HG03354 (cell line): ENCODE measurements around the gene CCNYL1.
"Not testable (repeated sequence)": the region's sequence is repeated elsewhere in the genome, so short reads cannot be mapped to it uniquely, and the experiment has no call there.

Experiments used
- ATAC-seq: cut with Tn5 transposase; IDR thresholded peaks from one replicate; pipeline ENCODE4 v1.9.1; 2021; ENCODE audit warnings: mild to moderate bottlenecking; ENCODE audit not compliant: unreplicated experiment, poor library complexity, severe bottlenecking

CCNYL1 gene

DNA sequence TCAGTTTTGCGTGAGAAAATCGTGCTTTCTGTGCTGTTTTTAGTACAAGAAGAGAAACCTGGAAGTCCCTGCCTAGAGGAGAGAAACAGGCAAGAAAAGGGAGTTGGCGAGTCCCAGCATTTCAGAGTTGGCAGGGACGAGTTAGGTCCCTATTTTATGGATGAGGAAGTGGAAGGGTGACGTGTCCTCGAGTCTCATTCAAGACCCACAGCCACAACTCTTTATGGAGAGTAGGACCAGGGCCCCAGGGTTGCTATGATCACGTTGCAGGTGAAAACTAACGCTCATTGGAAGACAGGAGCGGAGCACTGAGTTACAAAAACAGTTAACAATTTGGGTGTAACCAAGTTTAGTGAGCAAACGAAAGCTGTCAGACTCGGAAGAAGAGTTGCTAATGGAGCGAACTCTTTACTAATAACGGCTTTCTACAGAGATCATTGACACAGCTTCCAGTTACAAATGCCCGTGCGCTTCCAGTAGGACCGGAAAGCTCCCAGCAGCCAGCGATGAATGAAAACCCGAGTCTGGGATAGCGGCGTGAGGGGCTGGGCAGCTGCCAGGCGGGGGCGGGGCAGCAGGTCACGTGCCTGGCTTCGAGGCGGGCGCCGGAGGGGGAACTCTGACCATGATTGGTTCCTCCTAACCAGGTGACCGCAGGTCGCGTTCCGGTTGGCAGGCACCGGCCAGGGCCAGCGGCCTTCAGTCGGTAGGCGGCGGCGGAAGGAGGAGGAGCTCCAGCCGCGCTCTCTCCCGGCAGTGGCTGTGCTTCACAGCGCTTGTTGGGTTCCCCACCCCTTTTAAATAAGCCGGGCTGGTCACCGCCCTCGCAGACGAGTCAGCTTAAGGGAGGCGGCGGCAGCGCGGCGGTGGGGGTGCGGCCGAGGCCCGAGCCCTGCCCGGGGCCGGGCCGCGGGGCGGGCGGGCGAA, at the start of gene CCNYL1:
CCNYL1 (plus strand) TSS at position 827 of the 927 bp plus-strand sequence. CDS start 257 bp downstream, outside the sequence.
- ATAC-seq, result peak; percentile 97

DNA sequence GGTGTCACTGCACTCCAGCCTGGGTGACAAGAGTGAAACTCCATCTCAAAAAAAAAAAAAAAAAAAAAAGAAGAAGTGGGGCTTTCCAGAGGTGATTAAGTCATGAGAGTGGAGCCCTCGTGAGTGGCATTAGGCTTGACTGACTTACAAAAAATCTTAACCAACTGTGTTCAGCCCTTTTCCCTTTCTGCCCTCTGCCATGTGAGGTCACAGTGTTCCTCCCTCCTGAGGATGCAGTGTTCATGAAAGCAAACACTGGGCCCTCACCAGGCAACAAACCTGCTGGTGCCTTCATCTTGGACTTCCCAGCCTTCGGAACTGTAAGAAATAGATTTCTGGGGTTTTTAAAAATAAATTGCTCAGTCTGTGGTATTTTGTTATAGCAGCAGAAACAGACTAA, 49.2 kb upstream of the CCNYL1 start:
- peak; percentile 98 for ATAC-seq

DNA sequence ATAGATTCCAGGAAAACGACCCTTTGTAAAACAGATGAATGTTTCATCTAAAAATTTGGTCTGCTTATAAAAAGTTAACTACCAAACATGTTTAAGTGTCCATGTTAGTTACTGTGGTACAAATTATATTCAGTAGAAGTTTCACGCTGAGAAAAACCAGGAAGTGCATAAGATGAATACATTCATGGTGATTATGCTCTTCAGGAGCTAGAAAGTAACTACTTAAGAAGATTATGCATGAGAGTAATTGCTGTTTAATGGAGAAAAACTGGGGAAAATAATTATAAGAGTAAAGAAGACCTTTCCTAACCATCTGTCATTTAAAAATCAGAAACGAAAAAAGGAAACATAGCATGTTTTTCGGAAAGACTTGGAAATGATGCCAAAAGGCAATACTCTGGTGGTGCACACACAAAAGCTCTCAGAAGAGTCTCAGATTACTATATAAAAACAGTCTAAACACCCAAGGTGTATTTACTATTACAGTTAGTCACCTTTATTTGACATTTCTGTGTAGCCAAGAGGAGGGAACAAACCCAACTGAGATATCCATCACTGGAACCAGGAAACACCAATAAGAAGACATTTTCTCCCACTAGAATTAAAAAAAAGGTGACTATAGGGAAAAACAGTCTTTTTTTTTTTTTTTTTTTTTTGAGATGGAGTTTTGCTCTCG, 47.4 kb upstream of the CCNYL1 start:
- ATAC-seq, result no peak

DNA sequence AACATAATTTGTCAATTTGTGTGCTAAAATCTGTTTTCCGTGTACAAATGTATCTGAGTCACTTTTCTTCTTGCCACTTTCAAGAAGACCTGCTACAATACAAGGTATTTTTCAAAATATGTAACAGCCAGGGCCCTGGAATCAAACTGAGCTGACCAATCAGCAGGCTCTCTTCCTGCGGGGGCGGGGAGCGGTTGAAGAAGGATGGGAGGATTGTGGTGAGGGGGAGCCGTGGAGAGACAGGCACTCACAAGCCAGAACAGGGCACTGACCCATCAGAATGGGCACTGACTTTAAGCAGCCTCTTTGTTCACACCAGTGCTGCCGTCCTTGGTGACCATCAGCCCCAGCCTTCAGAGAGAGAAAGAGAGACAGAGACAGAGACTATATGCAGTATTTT, 40.6 kb upstream of the CCNYL1 start:
- ATAC-seq, result no peak

DNA sequence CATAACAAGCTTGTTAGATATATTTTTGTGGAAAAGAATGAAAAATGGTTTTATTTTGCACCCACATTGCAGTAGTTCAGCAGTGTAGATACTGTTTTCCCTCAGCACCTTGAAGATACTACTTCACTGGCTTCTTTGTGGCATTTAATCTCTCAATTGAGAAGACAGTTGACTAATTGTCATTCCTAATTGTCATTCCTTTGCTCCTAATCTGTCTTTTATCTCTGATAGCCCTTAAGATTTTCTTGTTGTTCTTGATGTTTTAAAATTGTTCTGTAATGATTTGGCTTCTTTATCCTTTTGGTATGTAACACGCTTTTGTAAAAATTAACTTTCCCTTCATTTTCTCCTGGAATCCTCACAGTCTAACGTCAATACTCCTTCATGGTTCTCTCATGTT, 38.0 kb upstream of the CCNYL1 start:
- no peak for ATAC-seq

DNA sequence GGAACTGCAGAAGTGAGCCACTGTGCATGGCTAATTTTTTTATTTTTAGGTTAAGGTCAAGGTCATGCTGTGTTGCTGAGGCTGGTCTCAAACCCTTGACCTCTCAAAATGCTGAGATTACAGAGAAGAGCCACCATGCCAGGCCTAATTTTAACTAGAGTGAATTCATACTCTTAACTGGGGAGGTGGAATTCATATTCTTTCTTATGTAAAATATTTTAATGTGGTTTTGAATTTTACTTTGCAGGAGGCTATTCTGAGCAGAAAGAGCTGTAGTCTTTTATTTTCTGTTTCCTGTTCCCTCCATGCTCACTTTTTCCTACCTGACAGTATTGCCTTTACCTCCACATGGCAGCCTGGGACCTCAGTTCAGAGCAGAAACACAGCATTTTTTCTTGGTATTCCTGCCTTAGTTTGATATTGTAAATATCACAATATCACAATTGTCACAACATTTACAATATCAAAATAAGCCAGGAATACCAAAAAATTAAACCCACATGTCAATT, 37.1 kb upstream of the CCNYL1 start:
- ATAC-seq, result no peak

DNA sequence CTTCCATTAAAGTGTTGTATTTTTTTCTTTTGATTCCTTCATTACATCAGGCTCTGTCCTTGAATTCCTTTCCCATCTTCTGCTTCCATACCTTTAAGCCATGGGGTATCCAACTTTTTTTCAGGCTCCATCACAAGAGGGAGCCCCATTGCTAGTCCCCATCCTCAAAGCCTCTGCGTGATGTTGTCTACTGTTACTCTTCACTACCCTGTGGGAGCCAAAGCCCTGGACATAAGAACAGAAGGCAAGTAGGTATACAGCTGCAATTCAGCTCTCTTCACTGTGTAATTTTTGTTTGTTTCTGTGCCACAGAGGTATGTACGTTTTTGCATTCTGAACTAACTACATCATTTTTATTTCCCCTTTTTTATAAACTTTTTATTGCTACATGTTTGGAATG, 36.6 kb upstream of the CCNYL1 start:
- ATAC-seq, result no peak

DNA sequence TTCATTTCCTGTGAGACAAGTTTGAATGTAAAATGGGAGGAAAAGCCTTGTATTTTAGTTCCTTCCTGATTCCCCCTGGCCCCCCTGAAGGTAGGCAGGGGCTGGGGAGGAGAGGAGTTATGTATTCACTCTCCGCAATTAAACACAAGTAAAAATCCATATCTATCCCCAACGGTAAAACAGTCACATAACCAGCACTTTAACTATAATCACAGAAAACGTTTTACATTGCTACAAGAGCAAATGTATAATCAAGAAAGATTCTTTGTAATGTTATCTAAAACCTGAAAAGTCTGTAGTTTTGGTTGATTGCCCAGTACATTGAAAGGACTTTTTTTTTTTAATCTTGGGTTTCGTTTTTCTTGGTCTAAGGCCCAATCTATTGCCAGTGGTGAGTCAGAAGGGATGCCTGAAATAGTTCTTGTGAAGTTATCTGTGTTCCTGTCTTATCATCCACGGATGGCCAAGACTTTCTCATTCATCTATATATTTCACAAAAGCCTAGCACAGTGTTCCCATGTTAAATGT, 34.5 kb upstream of the CCNYL1 start:
- ATAC-seq, result no peak

DNA sequence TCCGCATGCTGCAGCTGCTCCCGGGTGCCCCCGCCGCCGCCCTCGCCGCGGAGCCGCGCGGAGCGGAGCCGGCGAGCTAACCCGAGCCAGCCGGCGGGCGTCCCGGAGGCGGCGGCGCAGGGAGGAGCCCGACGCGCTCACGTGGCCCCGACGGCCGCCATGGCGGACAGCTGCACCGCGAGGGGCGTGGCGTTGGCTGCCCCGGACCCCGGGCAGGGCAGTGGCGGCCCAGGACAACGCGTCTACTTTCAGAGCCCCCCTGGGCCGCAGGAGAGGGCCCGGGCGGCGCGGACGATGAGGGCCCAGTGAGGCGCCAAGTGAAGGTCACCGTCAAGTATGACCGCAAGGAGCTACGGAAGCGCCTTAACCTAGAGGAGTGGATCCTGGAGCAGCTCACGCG, 30.0 kb upstream of the CCNYL1 start:
- no peak for ATAC-seq

DNA sequence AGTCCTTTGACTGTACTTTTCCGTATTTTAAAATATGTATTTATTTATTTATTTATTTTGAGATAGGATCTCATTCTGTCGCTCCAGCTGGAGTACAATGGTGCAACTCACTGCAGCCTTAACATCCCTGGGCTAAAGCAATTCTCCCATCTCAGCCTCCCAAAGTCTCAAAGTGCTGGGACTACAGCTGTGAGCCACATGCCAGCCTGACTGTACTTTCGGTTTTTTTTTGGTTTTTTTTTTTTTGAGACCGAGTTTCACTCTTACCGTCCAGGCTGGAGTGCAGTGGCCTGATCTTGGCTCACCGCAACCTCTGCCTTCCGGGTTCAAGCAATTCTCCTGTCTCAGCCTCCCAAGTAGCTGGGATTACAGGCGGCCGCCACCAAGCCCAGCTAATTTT, 28.9 kb upstream of the CCNYL1 start:
- ATAC-seq, result no peak

DNA sequence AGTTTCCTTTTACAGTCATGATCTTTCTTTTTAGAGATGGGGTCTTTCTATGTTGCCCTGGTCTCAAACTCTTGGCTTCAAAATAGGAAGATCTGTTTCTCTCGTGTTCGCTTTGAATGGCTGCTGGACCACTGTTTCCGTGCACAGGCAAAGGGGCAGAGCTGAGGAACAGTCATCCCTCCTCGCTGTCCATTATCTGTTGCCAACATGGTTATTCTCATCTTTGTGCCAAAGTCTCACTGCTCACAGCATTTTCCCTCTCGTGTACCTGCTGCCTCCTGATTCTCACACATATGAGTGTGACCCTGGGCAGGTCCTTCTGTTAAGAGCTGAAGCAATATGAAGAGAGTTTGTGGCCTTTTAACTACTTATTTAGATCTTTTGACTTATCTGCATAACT, 28.0 kb upstream of the CCNYL1 start:
- no peak for ATAC-seq

DNA sequence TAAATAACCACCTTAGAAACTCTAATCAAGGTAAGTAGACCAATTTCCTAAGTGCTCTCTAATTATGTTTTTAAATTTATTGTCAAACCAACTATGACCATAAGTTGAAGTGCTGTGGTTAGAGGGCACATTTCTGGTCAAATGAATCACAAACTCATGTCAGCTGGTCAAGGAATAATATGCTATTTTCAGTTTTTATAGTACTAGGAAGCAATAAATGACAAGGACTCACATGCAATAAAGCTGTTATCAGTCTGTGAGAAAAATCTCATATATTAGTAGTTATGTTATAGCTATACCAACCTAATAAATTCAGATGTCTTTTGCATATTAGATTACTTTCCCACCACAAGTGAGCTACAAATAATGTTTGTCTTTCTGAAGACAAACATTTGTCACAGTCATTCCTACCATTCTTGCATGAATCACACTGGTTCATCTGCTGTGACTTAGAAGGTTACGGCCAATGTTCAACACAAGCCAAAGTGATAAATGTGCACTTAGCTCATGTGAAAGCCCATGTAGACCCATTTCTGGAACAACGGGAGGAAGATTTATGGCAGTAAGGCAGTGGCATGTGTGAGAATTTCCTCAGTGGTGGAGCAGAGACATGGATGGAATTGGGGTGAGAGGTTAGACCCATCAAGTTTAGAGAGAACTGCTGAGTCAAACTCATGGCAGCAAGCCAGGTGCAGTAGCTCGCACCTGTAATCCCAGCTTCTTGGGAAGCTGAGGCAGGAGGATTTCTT, 27.4 kb upstream of the CCNYL1 start:
- ATAC-seq, result no peak

DNA sequence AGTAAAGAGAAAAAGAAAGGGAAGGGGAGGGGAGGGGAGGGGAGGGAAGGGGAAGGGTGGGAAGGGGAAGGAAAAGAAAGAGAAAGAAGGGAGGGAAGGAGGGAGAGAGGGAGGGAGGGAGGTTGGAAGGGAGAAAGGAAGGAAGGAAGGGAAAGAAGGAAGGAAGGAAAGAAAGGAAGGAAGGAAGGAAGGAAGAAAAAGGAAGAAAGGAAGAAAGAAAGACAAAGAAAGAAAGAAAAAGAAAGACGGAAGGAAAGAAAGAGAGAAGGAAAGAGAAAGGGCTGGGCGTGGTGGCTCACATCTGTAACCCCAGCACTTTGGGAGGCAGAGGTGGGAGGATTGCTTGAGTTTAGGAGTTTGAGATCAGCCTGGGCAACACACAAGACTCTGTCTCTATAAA, 24.6 kb upstream of the CCNYL1 start:
- no peak for ATAC-seq

DNA sequence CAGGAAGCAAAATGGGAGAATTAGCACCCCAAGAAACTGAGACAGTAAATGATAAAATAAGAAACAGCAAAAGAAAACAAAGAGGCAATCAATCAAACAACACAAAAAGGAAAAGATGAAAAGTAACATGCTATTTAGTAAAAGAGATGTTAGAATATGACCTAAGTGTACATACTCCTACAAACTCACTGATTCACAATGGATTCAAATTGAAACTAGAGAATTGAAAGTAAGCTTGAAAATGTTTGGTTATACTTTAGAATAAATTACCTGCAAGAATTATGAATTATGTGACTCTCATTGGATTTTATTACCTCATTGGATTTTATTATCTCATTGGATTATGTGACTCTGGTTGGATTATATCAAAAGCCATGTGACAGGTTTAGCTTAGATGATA, 22.8 kb upstream of the CCNYL1 start:
- no peak for ATAC-seq

DNA sequence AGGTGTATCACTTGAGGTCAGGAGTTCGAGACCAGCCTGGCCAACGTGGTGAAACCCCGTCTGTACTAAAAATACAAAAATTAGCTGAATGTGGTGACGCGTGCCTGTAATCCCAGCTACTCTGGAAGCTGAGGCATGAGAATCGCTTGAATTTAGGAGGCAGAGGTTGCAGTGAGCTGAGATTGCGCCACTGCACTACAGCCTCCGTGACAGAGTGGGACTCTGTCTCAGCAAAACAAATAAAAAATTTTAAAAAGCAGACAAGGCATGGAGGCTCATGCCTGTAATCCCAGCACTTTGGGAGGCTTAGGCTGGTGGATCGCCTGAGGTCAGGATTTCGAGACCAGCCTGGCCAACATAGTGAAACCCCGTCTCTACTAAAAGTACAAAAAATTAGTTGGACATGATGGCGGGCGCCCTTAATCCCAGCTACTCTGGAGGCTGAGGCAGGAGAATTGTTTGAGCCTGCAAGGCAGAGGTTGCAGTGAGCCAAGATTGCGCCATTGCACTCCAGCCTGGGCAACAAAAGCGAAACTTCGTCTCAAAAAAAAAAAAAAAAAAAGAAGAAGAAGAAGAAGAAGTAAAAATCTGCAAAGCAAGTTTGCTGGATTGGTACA, 20.5 kb upstream of the CCNYL1 start:
- not testable (repeated sequence) for ATAC-seq

DNA sequence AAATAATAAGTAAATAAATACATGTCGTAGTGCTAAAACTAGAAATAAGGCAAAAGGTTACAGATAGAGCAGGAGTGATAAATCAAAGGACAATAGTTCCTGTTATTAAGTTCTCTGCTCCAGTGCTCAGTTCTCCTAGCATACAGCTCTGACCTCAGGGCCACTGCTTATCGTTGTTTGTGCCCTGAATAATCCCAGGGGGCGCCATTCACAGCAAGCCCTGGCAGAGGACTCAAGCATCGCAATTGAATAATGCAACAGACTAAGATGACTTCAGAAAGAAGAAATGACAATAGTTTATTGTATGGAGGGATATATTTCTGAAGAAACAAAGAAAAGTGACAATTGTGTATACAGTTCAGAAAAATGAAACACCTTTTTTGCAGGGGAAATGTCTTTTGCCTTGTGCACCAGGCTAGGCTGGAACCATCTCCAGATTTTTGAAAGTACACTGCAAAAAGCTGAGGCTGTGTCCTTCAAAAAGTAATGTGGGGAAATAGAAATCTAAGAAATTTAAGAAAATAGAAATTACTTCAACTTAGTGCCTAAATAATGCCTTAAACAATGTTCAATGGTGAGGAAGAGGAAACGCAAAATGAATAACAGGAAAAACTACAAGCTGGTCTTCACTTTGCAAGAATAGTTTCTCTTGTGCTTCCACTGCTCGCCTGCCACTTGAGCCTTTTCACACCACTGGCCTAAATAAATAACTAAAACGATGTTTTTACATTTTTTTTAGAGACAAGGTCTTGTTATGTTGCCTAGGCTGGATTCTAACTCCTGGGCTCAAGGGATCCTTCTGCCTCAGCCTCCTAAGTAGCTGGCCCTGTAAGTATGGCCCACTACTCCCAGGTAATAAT, 19.0 kb upstream of the CCNYL1 start:
- no peak for ATAC-seq

DNA sequence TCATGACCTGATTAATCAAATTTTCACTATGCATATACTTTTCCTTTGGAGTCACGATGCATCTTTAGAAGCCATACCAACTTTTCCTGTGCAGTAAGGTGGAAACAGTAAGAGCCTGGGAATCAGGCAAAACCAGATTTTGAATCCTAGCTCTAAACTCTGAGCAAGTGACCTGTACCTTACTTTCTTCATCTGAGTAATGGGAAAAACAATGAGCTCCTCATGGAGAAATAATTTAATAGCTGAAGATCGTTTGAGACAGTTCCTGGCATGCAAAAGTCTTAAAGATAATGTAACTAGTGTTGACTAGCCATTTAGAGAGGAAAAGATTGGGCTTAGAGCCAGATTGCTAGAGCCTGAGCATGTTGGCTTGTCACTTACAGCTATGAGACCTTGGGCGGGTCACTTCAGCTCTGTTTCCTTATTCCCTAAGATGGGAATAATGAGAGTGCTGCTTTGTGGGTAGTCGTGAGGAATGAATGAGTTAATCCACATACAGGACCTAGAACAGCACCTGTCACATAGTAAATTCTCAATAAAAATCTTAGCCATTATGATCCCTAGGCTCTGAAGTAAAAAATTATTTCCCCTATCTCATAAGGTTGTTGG, 17.7 kb upstream of the CCNYL1 start:
- no peak for ATAC-seq

DNA sequence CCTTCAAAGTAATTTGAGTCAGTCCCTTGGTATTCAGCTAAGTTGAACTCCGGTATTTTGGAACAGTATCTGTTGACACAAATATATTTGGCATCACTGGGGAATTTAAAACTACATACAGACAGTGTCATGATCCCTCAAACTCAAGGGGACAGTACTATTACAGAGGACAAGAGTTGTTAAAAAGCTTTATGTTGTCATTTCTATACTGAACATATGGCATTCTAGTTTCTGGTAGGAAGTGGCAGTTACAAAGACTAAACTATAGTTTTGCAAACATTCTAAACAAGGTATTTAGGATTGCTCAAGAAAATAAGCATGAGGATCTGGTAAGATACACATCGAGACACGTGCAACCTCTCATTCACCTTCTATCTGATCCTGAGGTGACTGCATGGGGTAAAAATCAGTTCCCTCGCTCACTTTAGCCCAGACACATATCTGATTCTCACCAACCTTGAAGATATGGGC, 16.6 kb upstream of the CCNYL1 start:
- ATAC-seq, result no peak
